Measurements from ENCODE around the gene RPL39L. TPM values are rescaled to one million over a fixed set of nuclear protein-coding genes. Genes with fewer than 3 reads are reported as not detected.
A peak's percentile ranks its signal among the peaks of the same experiment; 100 is the strongest.

Gene RPL39L
- 1 to 10 TPM; 3.6 to 9.1 (median 7.5) TPM for total RNA-seq

DNA sequence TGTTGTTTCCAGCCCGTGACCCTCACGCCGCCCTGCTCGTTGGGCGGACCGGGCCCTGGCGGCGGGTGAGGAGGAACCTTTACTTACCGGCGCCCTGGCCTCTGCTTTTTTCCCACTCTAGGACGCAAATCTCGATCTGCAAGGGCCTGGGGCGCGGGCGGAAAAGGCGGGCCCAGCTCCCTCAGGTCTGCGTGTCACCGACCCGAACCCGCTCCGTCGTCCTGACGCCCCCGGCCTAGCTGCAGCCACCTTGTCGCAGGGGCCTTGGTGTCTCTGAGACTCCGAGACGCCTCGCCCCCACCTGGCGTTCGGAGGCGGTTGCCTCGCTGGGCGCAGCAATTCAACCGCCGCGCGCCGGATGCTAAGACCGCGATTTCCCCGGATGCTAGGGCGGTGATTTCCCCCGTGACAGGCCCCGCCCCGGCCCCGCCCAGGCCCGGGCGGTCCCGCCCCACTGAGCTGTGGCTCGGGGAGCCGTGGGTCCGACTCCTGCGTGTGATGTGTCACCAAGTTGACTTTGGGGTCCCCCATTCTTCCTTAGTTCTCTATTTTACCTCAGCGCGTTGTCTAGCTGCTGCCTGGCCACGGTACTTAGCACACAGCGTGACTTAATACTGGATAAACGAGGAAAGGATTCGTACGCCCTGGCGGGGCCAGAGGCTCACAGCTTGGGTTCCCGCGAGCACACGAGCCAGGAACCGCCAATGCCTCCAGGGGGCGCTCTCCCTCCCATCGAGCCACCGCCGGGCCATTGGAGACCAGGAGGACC, at the start of gene RPL39L:
Gene RPL39L (minus strand): TSS at position 371 of the 769 bp plus-strand sequence. CDS start 18,196 bp downstream, outside the sequence.
- H3K9me3 ChIP-seq = no peaks in the 10 kb centered on the region
- no peaks in the 10 kb centered on the region for H3K27me3 ChIP-seq
- H3K27ac ChIP-seq (replicated peaks in 1 of 4) = peak within 1 kb of the TSS; percentile 59 to 73 (median 66)
- TF ChIP-seq POLR2AphosphoS5 (IDR thresholded peaks at IDR 0.05) (peak; percentile 36 to 77), EP300 (IDR thresholded peaks at IDR 0.05) (no peak), POLR2A (IDR thresholded peaks at IDR 0.05; ENCODE audit: low read depth) (no peak)
- TF ChIP-seq, protein P1, sequence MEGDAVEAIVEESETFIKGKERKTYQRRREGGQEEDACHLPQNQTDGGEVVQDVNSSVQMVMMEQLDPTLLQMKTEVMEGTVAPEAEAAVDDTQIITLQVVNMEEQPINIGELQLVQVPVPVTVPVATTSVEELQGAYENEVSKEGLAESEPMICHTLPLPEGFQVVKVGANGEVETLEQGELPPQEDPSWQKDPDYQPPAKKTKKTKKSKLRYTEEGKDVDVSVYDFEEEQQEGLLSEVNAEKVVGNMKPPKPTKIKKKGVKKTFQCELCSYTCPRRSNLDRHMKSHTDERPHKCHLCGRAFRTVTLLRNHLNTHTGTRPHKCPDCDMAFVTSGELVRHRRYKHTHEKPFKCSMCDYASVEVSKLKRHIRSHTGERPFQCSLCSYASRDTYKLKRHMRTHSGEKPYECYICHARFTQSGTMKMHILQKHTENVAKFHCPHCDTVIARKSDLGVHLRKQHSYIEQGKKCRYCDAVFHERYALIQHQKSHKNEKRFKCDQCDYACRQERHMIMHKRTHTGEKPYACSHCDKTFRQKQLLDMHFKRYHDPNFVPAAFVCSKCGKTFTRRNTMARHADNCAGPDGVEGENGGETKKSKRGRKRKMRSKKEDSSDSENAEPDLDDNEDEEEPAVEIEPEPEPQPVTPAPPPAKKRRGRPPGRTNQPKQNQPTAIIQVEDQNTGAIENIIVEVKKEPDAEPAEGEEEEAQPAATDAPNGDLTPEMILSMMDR (IDR thresholded peaks at IDR 0.05) = peak; percentile 73 to 90 (median 77)
- 12% methylated on average over 28 of the region's 69 CpGs for WGBS
- peak; percentile 94 for DNase-seq (ENCODE audit: extremely low spot score)
- intact Hi-C loops (cut with DNase I) = no loop called here
- no peaks in the 10 kb centered on the region for H3K36me3 ChIP-seq
- peaks cover 4 to 14% (median 13%) of the 10 kb centered on the region in 4 donors for H3K4me1 ChIP-seq
- peak within 1 kb of the TSS; percentile 61 to 66 (median 64) for H3K4me3 ChIP-seq

DNA sequence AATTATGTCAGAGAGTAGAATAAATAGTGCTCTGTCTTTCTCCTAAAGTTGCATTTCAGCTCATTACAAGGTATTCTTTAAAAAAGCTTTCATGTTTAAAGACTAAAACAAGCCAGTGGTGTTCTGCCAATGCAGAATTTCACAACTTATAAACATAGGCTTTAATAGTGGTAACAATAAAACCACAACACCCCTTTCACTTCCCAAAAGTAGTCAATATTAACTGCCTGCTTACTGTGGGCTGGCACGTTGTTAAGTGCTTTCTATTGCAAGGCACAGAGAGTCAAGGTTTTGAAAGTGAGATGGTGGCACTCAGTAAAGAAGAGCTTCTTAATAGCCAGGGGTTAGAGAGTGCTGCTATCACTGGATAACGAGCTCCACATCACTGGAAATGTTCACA, 49.6 kb upstream of the RPL39L start:
- Histone ChIP-seq H3K4me3 (no peak overlapping the region), H3K9me3 (no peaks in the 10 kb centered on the region), H3K27me3 (no peaks in the 10 kb centered on the region), H3K27ac (replicated peaks in 1 of 4) (peak overlapping the region; percentile 30 to 87 (median 80)), H3K36me3 (no peaks in the 10 kb centered on the region), H3K4me1 (peaks cover 32 to 61% (median 44%) of the 10 kb centered on the region in 4 donors)
- intact Hi-C loops (cut with DNase I) = no loop called here
- 33% methylated on average over 2 of the region's 2 CpGs for WGBS
- TF ChIP-seq, protein P1 (IDR thresholded peaks at IDR 0.05) = no peak
- TF ChIP-seq POLR2A (IDR thresholded peaks at IDR 0.05; ENCODE audit: low read depth) (no peak), POLR2AphosphoS5 (IDR thresholded peaks at IDR 0.05) (no peak), EP300 (IDR thresholded peaks at IDR 0.05) (no peak)
- no peak for DNase-seq (ENCODE audit: extremely low spot score)

DNA sequence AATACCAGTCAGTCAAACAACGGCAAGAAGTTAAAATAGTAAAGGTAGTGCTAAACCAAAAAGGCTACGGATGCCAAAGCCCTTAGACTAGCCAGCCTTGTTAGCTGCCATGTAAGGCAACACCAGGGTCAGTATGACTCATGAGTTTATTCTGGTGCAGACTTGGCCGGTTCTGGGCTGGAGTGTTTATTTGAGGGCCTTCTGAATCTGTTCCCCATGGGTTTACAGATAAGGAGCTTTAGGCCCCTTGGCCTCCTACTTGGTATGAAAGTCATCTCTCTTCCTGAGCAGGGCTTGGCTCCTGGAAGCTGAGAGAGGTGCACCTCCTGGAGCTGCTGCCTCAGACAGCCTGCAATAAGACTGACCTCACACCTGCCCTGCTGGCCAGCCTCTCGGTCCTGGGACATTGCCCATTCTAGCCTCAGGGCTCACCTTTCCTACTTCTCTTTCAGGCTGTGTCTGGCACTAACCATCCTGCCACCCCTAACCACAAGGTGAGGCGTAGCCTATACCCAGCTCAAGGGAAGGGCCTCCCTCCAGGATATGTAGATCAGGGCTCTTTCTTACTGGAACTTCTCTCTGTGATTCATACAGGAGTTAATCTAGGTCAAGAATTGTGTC, 47.6 kb upstream of the RPL39L start:
- Histone ChIP-seq H3K27ac (replicated peaks in 1 of 4) (peak overlapping the region; percentile 78 to 87 (median 80)), H3K27me3 (no peaks in the 10 kb centered on the region), H3K4me1 (peaks cover 32 to 48% (median 40%) of the 10 kb centered on the region in 4 donors), H3K36me3 (no peaks in the 10 kb centered on the region), H3K9me3 (no peaks in the 10 kb centered on the region), H3K4me3 (no peak overlapping the region)
- TF ChIP-seq EP300 (IDR thresholded peaks at IDR 0.05) (no peak), POLR2AphosphoS5 (IDR thresholded peaks at IDR 0.05) (peak; percentile 30 to 34), POLR2A (IDR thresholded peaks at IDR 0.05; ENCODE audit: low read depth) (no peak)
- TF ChIP-seq, protein P1 (IDR thresholded peaks at IDR 0.05) = peak in 1 of 3 experiments; percentile 4
- no peak for DNase-seq (ENCODE audit: extremely low spot score)
- intact Hi-C loops (cut with DNase I) = no loop called here
- WGBS = 42% methylated on average over 4 of the region's 5 CpGs

DNA sequence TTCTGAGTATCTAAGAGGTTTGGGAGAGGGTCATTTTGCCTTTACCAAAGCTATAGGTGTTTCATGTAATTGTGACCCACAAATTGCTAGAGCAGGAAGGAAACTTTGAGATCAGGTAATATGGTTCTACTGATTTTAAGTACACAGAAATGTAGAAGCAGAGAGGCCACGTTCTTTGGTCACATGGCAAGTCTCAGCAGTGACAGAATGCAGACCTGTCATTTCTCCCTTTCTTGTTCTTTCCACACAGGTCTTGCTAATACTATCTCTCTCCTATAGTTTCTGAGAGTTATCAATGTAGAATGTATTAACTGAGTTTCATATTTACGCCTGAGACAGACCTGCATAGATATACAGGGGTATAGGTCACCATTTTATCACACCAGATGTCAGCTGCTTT, 47.1 kb upstream of the RPL39L start:
- no peak for DNase-seq (ENCODE audit: extremely low spot score)
- peak overlapping the region; percentile 78 to 87 (median 80) for H3K27ac ChIP-seq (replicated peaks in 1 of 4)
- intact Hi-C loops (cut with DNase I) = no loop called here
- no peak for TF ChIP-seq EP300 (IDR thresholded peaks at IDR 0.05)
- TF ChIP-seq POLR2A (IDR thresholded peaks at IDR 0.05; ENCODE audit: low read depth) = no peak
- no peak for TF ChIP-seq POLR2AphosphoS5 (IDR thresholded peaks at IDR 0.05)
- TF ChIP-seq, protein P1 (IDR thresholded peaks at IDR 0.05) = no peak
- H3K4me3 ChIP-seq = no peak overlapping the region
- H3K9me3 ChIP-seq = no peaks in the 10 kb centered on the region
- 39% methylated on average over 2 of the region's 2 CpGs for WGBS
- no peaks in the 10 kb centered on the region for H3K27me3 ChIP-seq
- H3K36me3 ChIP-seq = no peaks in the 10 kb centered on the region
- H3K4me1 ChIP-seq = peaks cover 32 to 48% (median 40%) of the 10 kb centered on the region in 4 donors

Data from esophagus muscularis mucosa (tissue), 4 donors.